Inferior parietal cortex (tissue), 1 donor: ENCODE results near the gene IFIT2.
"Not testable (repeated sequence)": the region's sequence is repeated elsewhere in the genome, so short reads cannot be mapped to it uniquely, and the experiment has no call there.

Experiments
- DNase-seq: peaks from one replicate; pipeline ENCODE4 v3.0.0-alpha.2; 2016; ENCODE audit errors: extremely low spot score

The IFIT2 gene

GRCh38 chr10:89279421-89279869 is 22.4 kb upstream of the IFIT2 start:
- DNase-seq = no peak

GRCh38 chr10:89280508-89280907 is 21.3 kb upstream of the IFIT2 start:
- DNase-seq = no peak

- no peak for DNase-seq
These were observed 20.0 kb upstream of the IFIT2 start for GRCh38 chr10:89281606-89282395.

GRCh38 chr10:89283025-89283935 is 18.6 kb upstream of the IFIT2 start:
- DNase-seq = no peak

GRCh38 chr10:89283936-89284475 is 17.8 kb upstream of the IFIT2 start:
- no peak for DNase-seq

- not testable (repeated sequence) for DNase-seq
These were observed 17.1 kb upstream of the IFIT2 start for GRCh38 chr10:89284711-89285110.

- DNase-seq = not testable (repeated sequence)
These were observed 16.5 kb upstream of the IFIT2 start for GRCh38 chr10:89285303-89285702.

GRCh38 chr10:89294721-89295239 is 7.1 kb upstream of the IFIT2 start:
- DNase-seq = no peak

GRCh38 chr10:89295597-89295996 is 6.2 kb upstream of the IFIT2 start:
- no peak for DNase-seq

GRCh38 chr10:89296220-89296648 is 5.6 kb upstream of the IFIT2 start:
- DNase-seq = no peak

- DNase-seq = no peak
These were observed 4.5 kb upstream of the IFIT2 start for GRCh38 chr10:89297356-89297755.

GRCh38 chr10:89297791-89298190 is 4.1 kb upstream of the IFIT2 start:
- no peak for DNase-seq

- DNase-seq = no peak
These were observed 2.8 kb upstream of the IFIT2 start for GRCh38 chr10:89299031-89299430.

- DNase-seq = no peak
These were observed 614 bp upstream of the IFIT2 start for GRCh38 chr10:89301232-89301631.

GRCh38 chr10:89302625-89303024 is 779 bp downstream of the IFIT2 start:
- no peak for DNase-seq

GRCh38 chr10:89303161-89303560 is 1.3 kb downstream of the IFIT2 start:
- DNase-seq = no peak

- DNase-seq = no peak
These were observed 2.2 kb downstream of the IFIT2 start for GRCh38 chr10:89304026-89304425.

GRCh38 chr10:89304446-89304845 is 2.6 kb downstream of the IFIT2 start:
- no peak for DNase-seq

GRCh38 chr10:89304925-89305324 is 3.1 kb downstream of the IFIT2 start:
- DNase-seq = no peak

- DNase-seq = no peak
These were observed 4.1 kb downstream of the IFIT2 start for GRCh38 chr10:89305766-89306433.

- DNase-seq = no peak
These were observed 4.8 kb downstream of the IFIT2 start for GRCh38 chr10:89306434-89307268.
